Measurements from ENCODE around the gene PRR30.

Gene PRR30

DNA sequence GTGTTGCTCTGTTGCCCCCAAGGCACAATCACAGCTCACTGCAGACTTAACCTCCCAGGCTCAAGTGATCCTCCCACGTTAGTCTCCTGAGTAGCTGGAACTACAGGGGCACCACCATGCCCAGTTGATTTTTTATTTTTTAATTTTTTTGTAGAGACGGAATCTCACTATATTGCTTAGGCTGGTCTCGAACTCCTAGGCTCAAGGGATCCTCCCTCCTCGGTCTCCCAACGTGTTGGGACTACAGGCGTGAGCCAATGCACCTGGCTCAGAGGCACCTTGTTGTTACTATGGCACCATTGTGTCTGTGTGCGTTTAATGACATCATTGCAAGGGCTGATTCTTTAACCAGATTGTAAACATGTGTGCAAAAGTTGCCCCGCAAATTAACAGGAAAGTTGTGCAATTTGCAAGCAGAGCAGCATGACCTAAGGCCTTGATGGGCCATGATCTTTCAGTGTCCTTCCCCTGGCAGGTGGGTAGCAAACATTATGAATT, 32.2 kb upstream of the PRR30 start:
- Histone ChIP-seq H3K4me1 (peaks cover 0 to 7% (median 2%) of the 10 kb centered on the region in 4 donors), H3K4me3 (no peak overlapping the region), H3K9me3 (no peaks in the 10 kb centered on the region), H3K27ac (no peak overlapping the region), H3K36me3 (no peaks in the 10 kb centered on the region), H3K27me3 (peaks cover 0 to 12% of the 10 kb centered on the region in 2 donors)
- DNase-seq, result no peak
- no peak for TF ChIP-seq CTCF (IDR thresholded peaks at IDR 0.05)
- intact Hi-C loops (cut with DNase I; ENCODE audit: low total_unique reads), result no loop called here

- H3K27ac ChIP-seq, result no peak overlapping the region
- intact Hi-C loops (cut with DNase I; ENCODE audit: low total_unique reads), result no loop called here
- peak in 1 of 2 donors; percentile 20 for DNase-seq
Observed at GRCh38 chr2:27170581-27171337, 31.5 kb upstream of the PRR30 start.

DNA sequence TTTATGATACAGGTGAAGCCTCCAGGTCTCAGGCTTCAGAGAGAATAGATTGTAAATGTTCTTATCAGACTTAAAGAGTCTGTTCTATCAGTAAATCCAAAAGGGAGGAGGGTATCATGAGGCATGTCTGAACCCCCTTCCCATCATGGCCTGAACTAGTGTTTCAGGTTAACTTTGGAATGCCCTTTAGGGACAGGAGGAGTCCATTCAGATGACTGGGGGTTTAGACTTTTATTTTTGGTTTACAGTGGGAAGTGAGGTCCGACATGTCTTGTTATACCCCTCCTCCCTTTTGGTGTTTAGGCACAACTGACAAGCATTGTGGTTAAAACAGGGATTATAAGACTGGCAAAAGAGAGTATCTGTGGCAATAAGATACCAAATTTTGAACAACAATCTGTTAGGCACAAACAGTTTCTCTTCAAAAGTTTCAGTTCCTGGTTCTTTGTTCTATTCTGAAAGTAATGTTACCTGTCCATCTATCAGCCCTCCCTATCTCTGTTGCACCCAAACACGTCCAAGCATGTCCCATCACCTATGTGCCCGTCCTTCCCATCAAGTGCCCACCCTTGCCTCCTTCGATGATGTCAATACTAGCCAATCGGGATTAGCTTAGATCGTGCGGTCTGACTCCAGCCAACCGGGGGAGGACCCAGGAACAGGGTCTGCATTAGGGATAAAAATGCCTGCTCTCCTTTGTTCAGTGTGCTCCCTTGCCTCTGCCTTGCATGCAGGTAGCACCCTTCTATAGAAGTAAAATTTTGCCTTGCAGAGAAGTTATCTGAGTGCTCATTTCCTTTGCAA, 26.0 kb upstream of the PRR30 start:
- Histone ChIP-seq H3K9me3 (no peaks in the 10 kb centered on the region), H3K4me3 (no peak overlapping the region), H3K27me3 (peaks cover 0 to 3% of the 10 kb centered on the region in 2 donors), H3K4me1 (peaks cover 0 to 4% (median 2%) of the 10 kb centered on the region in 4 donors), H3K27ac (no peak overlapping the region), H3K36me3 (no peaks in the 10 kb centered on the region)
- no peak for DNase-seq
- intact Hi-C loops (cut with DNase I; ENCODE audit: low total_unique reads), result no loop called here
- TF ChIP-seq CTCF (IDR thresholded peaks at IDR 0.05), result no peak

More at GRCh38 chr2:27170581-27171337, 31.5 kb upstream of the PRR30 start:
- Histone ChIP-seq H3K36me3 (no peaks in the 10 kb centered on the region), H3K9me3 (no peaks in the 10 kb centered on the region), H3K4me1 (peaks cover 0 to 7% (median 2%) of the 10 kb centered on the region in 4 donors), H3K4me3 (no peak overlapping the region), H3K27me3 (peaks cover 0 to 10% of the 10 kb centered on the region in 2 donors)
- no peak for TF ChIP-seq CTCF (IDR thresholded peaks at IDR 0.05)

GRCh38 chr2:27162151-27163121, 23.2 kb upstream of the PRR30 start:
- DNase-seq, result peak in 1 of 2 donors; percentile 19
- intact Hi-C loops (cut with DNase I; ENCODE audit: low total_unique reads), result no loop called here
- Histone ChIP-seq H3K27me3 (peaks cover 0 to 4% of the 10 kb centered on the region in 2 donors), H3K4me3 (no peak overlapping the region), H3K36me3 (no peaks in the 10 kb centered on the region), H3K4me1 (no peaks in the 10 kb centered on the region), H3K9me3 (no peaks in the 10 kb centered on the region), H3K27ac (no peak overlapping the region)
- TF ChIP-seq CTCF (IDR thresholded peaks at IDR 0.05), result no peak

DNA sequence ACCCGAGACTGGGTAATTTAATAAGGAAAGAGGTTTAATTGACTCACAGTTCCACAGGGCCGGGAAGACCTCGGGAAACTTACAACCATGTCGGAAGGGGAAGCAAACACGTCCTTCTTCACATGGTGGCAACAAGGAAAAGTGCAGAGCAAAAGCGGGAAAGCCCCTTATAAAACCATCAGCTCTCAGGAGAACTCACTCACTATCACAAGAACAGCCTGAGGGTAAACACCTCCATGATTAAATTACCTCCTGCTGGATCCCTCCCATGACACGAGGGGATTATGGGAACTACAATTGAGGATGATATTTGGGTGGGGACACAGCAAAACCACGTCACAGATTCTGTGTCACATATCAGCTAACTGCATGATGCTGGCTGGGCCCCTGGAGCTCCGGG, 21.0 kb upstream of the PRR30 start:
- TF ChIP-seq CTCF (IDR thresholded peaks at IDR 0.05), result no peak
- intact Hi-C loops (cut with DNase I; ENCODE audit: low total_unique reads), result no loop called here

More for the DNA sequence above, 21.0 kb upstream of the PRR30 start:
- H3K36me3 ChIP-seq, result no peaks in the 10 kb centered on the region
- peak in 1 of 2 donors; percentile 4 for DNase-seq
- H3K9me3 ChIP-seq, result no peaks in the 10 kb centered on the region
- no peak overlapping the region for H3K27ac ChIP-seq
- H3K27me3 ChIP-seq, result peaks cover 0 to 7% of the 10 kb centered on the region in 2 donors
- H3K4me3 ChIP-seq, result no peak overlapping the region
- no peaks in the 10 kb centered on the region for H3K4me1 ChIP-seq

All from tibial artery (tissue), 4 donors.